ENCODE results near the gene PLCB4.

The PLCB4 gene

GRCh38 chr20:9061434-9061833 lies 7.5 kb upstream of the PLCB4 start:
- DNase-seq (ENCODE audit: low spot score): no peak

GRCh38 chr20:9062066-9062465 lies 6.8 kb upstream of the PLCB4 start:
- no peak for DNase-seq (ENCODE audit: low spot score)

GRCh38 chr20:9066191-9066590 lies 2.7 kb upstream of the PLCB4 start:
- no peak for DNase-seq (ENCODE audit: low spot score)

- DNase-seq (ENCODE audit: low spot score): no peak
Measured at GRCh38 chr20:9068233-9068801, 570 bp upstream of the PLCB4 start.

- no peak for DNase-seq (ENCODE audit: low spot score)
Measured at GRCh38 chr20:9070304-9070703, 1.4 kb downstream of the PLCB4 start.

- no peak for DNase-seq (ENCODE audit: low spot score)
Measured at GRCh38 chr20:9071976-9072726, 3.3 kb downstream of the PLCB4 start.

- DNase-seq (ENCODE audit: low spot score): no peak
Measured at GRCh38 chr20:9072861-9073500, 4.1 kb downstream of the PLCB4 start.

GRCh38 chr20:9075264-9076095 lies 6.6 kb downstream of the PLCB4 start:
- DNase-seq (ENCODE audit: low spot score): no peak

- no peak for DNase-seq (ENCODE audit: low spot score)
Measured at GRCh38 chr20:9076440-9076839, 7.6 kb downstream of the PLCB4 start.

GRCh38 chr20:9078826-9079731 lies 10.2 kb downstream of the PLCB4 start:
- DNase-seq (ENCODE audit: low spot score): no peak

- no peak for DNase-seq (ENCODE audit: low spot score)
Measured at GRCh38 chr20:9081423-9081966, 12.6 kb downstream of the PLCB4 start.

- no peak for DNase-seq (ENCODE audit: low spot score)
Measured at GRCh38 chr20:9082741-9083140, 13.9 kb downstream of the PLCB4 start.

GRCh38 chr20:9087531-9088217 lies 18.8 kb downstream of the PLCB4 start:
- DNase-seq (ENCODE audit: low spot score): no peak

- no peak for DNase-seq (ENCODE audit: low spot score)
Measured at GRCh38 chr20:9088556-9088955, 19.7 kb downstream of the PLCB4 start.

- no peak for DNase-seq (ENCODE audit: low spot score)
Measured at GRCh38 chr20:9092113-9092512, 23.2 kb downstream of the PLCB4 start.

GRCh38 chr20:9092655-9093054 lies 23.8 kb downstream of the PLCB4 start:
- DNase-seq (ENCODE audit: low spot score): no peak

GRCh38 chr20:9093218-9093957 lies 24.5 kb downstream of the PLCB4 start:
- no peak for DNase-seq (ENCODE audit: low spot score)

- DNase-seq (ENCODE audit: low spot score): no peak
Measured at GRCh38 chr20:9099372-9099771, 30.5 kb downstream of the PLCB4 start.

GRCh38 chr20:9100691-9101090 lies 31.8 kb downstream of the PLCB4 start:
- no peak for DNase-seq (ENCODE audit: low spot score)

GRCh38 chr20:9102456-9102855 lies 33.6 kb downstream of the PLCB4 start:
- DNase-seq (ENCODE audit: low spot score): no peak

Data from pons (tissue), 1 donor.